HCT116 (cell line): ENCODE measurements around the gene PIGM.

Experiments
- CTCF ChIP-seq, 3 experiments: fragments of 200-600 bp in 1 of 3; sonication (generic) in 1 of 3; IDR thresholded peaks in 2 of 3; conservative IDR thresholded peaks in 1 of 3; 2 replicates each; pipeline ENCODE4 v1.5.1; 2012 to 2017; ENCODE audit warnings: low read depth in 2 of 3, low read length in 2 of 3, antibody characterized with exemption in 1 of 3, borderline replicate concordance in 1 of 3, control low read depth in 1 of 3, mild to moderate bottlenecking in 1 of 3, mixed read lengths in 1 of 3, mixed run types in 1 of 3, moderate library complexity in 1 of 3; ENCODE audit not compliant: insufficient read depth in 1 of 3
- EZH2 ChIP-seq: fragments of 200-600 bp; sonication (generic); IDR thresholded peaks from 2 replicates; pipeline ENCODE4 v1.6.1; 2017; ENCODE audit warnings: antibody characterized with exemption, mixed run types
- EZH2phosphoT487 ChIP-seq: fragments of 200-600 bp; IDR thresholded peaks from 2 replicates; pipeline ENCODE4 v1.6.1; 2018; ENCODE audit warnings: antibody characterized with exemption, borderline replicate concordance
- FOSL1 ChIP-seq: IDR thresholded peaks from 2 replicates; pipeline ENCODE4 v1.6.1; 2012; ENCODE audit warnings: low read depth
- POLR2A ChIP-seq: IDR thresholded peaks from 2 replicates; pipeline ENCODE4 v1.7.0; 2011; ENCODE audit warnings: borderline replicate concordance; ENCODE audit not compliant: insufficient read depth, insufficient read length; ENCODE audit errors: extremely low read depth
- POLR2AphosphoS5 ChIP-seq: IDR thresholded peaks from 2 replicates; pipeline ENCODE4 v1.6.1; 2011; ENCODE audit warnings: mild to moderate bottlenecking, low read depth, low read length, moderate library complexity
- RAD21 ChIP-seq: IDR thresholded peaks from 2 replicates; pipeline ENCODE4 v1.6.1; 2012; ENCODE audit warnings: low read depth, mild to moderate bottlenecking
- REST ChIP-seq: IDR thresholded peaks from 2 replicates; pipeline ENCODE4 v1.6.1; 2012; ENCODE audit warnings: low read depth
- SIN3A ChIP-seq: IDR thresholded peaks from 2 replicates; pipeline ENCODE4 v1.6.1; 2012; ENCODE audit warnings: low read depth
- SP1 ChIP-seq: IDR thresholded peaks from 2 replicates; pipeline ENCODE4 v1.6.1; 2012; ENCODE audit warnings: low read depth
- TCF7L2 ChIP-seq: IDR thresholded peaks from 2 replicates; pipeline ENCODE4 v1.7.0; 2011; ENCODE audit warnings: borderline replicate concordance, inconsistent platforms; ENCODE audit not compliant: insufficient read depth, insufficient read length; ENCODE audit errors: extremely low read depth
- YY1 ChIP-seq: IDR thresholded peaks from 2 replicates; pipeline ENCODE4 v1.6.1; 2011; ENCODE audit warnings: low read length, low read depth, moderate library complexity, mild to moderate bottlenecking; ENCODE audit not compliant: insufficient replicate concordance; ENCODE audit errors: extremely low read depth
- ZFX ChIP-seq: fragments of 450-650 bp; IDR thresholded peaks from 2 replicates; pipeline ENCODE4 v1.6.1; 2017
- ZNF274 ChIP-seq: fragments of 200-500 bp; sonication (Bioruptor generic); IDR thresholded peaks from 2 replicates; pipeline ENCODE4 v1.6.1; 2014; ENCODE audit warnings: mild to moderate bottlenecking, low read depth, low read length, inconsistent platforms

GRCh38 chr1:160052936-160053335 lies 21.1 kb upstream of the PIGM start:
- TF ChIP-seq CTCF (IDR thresholded peaks at IDR 0.05 in 2 of 3, conservative IDR thresholded peaks at IDR 0.05 in 1 of 3; ENCODE audit: borderline replicate concordance in 1 of 3, insufficient read depth in 1 of 3, low read depth in 2 of 3, low read length in 2 of 3) (no peak), ZFX (no peak), FOSL1 (no peak), TCF7L2 (no peak), SIN3A (no peak), POLR2A (no peak), RAD21 (no peak), SP1 (no peak), POLR2AphosphoS5 (no peak), EZH2 (no peak), REST (no peak), ZNF274 (no peak), YY1 (no peak), EZH2phosphoT487 (no peak)
